Skeletal muscle tissue (tissue), 4 donors: ENCODE results near the gene MAPK14. TPM values are rescaled to one million over a fixed set of nuclear protein-coding genes. Genes with fewer than 3 reads are reported as not detected.

ENCODE experiments used
- H3K27ac ChIP-seq: one replicate; pipeline ENCODE4 v1.7.0; 2013; ENCODE audit warnings: mild to moderate bottlenecking, low read depth, low read length, inconsistent platforms
- H3K27me3 ChIP-seq, 3 donors: one replicate each; pipeline ENCODE4 v1.7.0; 2013; ENCODE audit warnings: low read length in 3 of 3; ENCODE audit not compliant: control insufficient read depth in 3 of 3, insufficient read depth in 3 of 3
- H3K36me3 ChIP-seq, 3 donors: one replicate each; pipeline ENCODE4 v1.7.0; 2013; ENCODE audit warnings: low read length in 3 of 3; ENCODE audit not compliant: control insufficient read depth in 3 of 3, insufficient read depth in 3 of 3
- H3K4me1 ChIP-seq, 3 donors: one replicate each; pipeline ENCODE4 v1.7.0; 2013; ENCODE audit warnings: low read length in 3 of 3, mild to moderate bottlenecking in 3 of 3; ENCODE audit not compliant: control insufficient read depth in 3 of 3, insufficient read depth in 3 of 3
- H3K4me3 ChIP-seq, 3 donors: one replicate each; pipeline ENCODE4 v1.7.0; 2013; ENCODE audit warnings: low read length in 3 of 3
- H3K9ac ChIP-seq, 3 donors: one replicate each; pipeline ENCODE4 v1.7.0; 2013; ENCODE audit warnings: low read length in 3 of 3, mild to moderate bottlenecking in 3 of 3, moderate library complexity in 2 of 3, low read depth in 1 of 3
- H3K9me3 ChIP-seq, 3 donors: one replicate each; pipeline ENCODE4 v1.7.0; 2013; ENCODE audit warnings: low read length in 3 of 3; ENCODE audit not compliant: control insufficient read depth in 3 of 3
- total RNA-seq: library from RNA; depleted of rRNA; stranded (reverse); fragments of >200 nt; gene quantifications from one replicate; pipeline ENCODE4 v1.2.3, GENCODE V29; 2014
- donor health status: Osteomylitis.

The MAPK14 gene
- total RNA-seq, 1 donor from 2014 or later = 38.1 TPM

- H3K27me3 ChIP-seq = no peaks in the 10 kb centered on the region
- peak overlapping the region in 1 of 3 donors; percentile 23 for H3K9ac ChIP-seq
- peaks cover 4 to 7% (median 4%) of the 10 kb centered on the region in 3 donors for H3K4me1 ChIP-seq
- H3K4me3 ChIP-seq = no peak overlapping the region
- no peaks in the 10 kb centered on the region for H3K9me3 ChIP-seq
- H3K36me3 ChIP-seq = peaks cover 25 to 41% (median 32%) of the 10 kb centered on the region in 3 donors
- no peak overlapping the region for H3K27ac ChIP-seq
Measured at GRCh38 chr6:36109092-36109491, 81.5 kb downstream of the MAPK14 start.

DNA sequence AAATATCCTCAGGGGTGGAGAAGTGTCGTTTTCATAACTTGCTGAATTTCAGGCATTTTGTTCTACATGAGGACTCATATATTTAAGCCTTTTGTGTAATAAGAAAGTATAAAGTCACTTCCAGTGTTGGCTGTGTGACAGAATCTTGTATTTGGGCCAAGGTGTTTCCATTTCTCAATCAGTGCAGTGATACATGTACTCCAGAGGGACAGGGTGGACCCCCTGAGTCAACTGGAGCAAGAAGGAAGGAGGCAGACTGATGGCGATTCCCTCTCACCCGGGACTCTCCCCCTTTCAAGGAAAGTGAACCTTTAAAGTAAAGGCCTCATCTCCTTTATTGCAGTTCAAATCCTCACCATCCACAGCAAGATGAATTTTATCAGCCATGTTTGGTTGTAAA is 82.4 kb downstream of the MAPK14 start:
- H3K9ac ChIP-seq = no peak overlapping the region
- H3K4me1 ChIP-seq = peaks cover 6 to 10% (median 8%) of the 10 kb centered on the region in 3 donors
- H3K4me3 ChIP-seq = no peak overlapping the region
- H3K27me3 ChIP-seq = no peaks in the 10 kb centered on the region
- H3K36me3 ChIP-seq = peaks cover 20 to 40% (median 27%) of the 10 kb centered on the region in 3 donors
- H3K27ac ChIP-seq = no peak overlapping the region
- no peaks in the 10 kb centered on the region for H3K9me3 ChIP-seq

DNA sequence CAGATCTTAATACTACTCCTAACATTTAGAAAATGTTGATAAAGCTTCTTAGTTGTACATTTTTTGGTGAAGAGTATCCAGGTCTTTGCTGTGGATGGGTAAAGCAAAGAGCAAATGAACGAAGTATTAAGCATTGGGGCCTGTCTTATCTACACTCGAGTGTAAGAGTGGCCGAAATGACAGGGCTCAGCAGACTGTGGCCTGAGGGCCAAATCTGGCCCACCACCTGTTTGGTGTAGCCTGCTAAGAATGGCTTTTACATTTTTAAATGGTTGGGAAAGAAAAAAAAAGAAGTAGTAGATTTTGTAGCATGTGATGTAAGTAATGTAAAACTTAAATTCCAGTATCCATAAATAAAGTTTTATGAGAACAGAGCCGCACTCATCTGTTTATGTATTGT is 83.3 kb downstream of the MAPK14 start:
- no peak overlapping the region for H3K9ac ChIP-seq
- H3K9me3 ChIP-seq = no peaks in the 10 kb centered on the region
- H3K4me3 ChIP-seq = no peak overlapping the region
- no peak overlapping the region for H3K27ac ChIP-seq
- H3K4me1 ChIP-seq = peaks cover 6 to 11% (median 10%) of the 10 kb centered on the region in 3 donors
- H3K36me3 ChIP-seq = peaks cover 19 to 34% (median 27%) of the 10 kb centered on the region in 3 donors
- H3K27me3 ChIP-seq = no peaks in the 10 kb centered on the region

DNA sequence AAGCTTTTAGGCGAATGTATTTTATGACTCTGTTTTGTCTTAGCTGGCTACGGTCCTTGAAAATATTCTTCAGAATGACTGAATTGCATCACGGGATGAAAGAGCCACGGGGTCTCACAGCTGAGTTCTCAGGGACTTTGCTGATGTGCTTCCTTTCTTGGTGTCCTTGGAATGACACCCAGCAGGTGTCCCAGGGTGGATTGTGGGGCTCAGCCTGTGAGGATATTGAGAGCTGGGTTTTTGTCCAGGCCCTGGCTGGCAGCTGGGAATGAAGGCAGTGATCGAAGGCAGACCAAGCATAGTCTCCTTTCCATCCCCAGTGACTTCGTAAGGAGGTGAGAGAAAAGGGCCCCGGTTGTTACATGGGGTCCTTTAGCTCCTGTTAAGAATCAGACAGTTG is 83.9 kb downstream of the MAPK14 start:
- Histone ChIP-seq H3K4me1 (peaks cover 6 to 11% (median 10%) of the 10 kb centered on the region in 3 donors), H3K9me3 (no peaks in the 10 kb centered on the region), H3K9ac (no peak overlapping the region), H3K36me3 (peaks cover 18 to 36% (median 27%) of the 10 kb centered on the region in 3 donors), H3K4me3 (no peak overlapping the region), H3K27me3 (no peaks in the 10 kb centered on the region), H3K27ac (no peak overlapping the region)

- H3K9me3 ChIP-seq = no peaks in the 10 kb centered on the region
- no peak overlapping the region for H3K4me3 ChIP-seq
- H3K27ac ChIP-seq = no peak overlapping the region
- H3K36me3 ChIP-seq = peaks cover 11 to 33% (median 24%) of the 10 kb centered on the region in 3 donors
- H3K4me1 ChIP-seq = peaks cover 6 to 11% (median 10%) of the 10 kb centered on the region in 3 donors
- no peak overlapping the region for H3K9ac ChIP-seq
- no peaks in the 10 kb centered on the region for H3K27me3 ChIP-seq
Measured at GRCh38 chr6:36113049-36113448, 85.4 kb downstream of the MAPK14 start.

- Histone ChIP-seq H3K4me1 (peaks cover 11 to 17% (median 11%) of the 10 kb centered on the region in 3 donors), H3K4me3 (no peak overlapping the region), H3K9ac (no peak overlapping the region), H3K36me3 (peaks cover 5 to 26% (median 18%) of the 10 kb centered on the region in 3 donors), H3K27me3 (no peaks in the 10 kb centered on the region), H3K27ac (no peak overlapping the region), H3K9me3 (no peaks in the 10 kb centered on the region)
Measured at GRCh38 chr6:36113703-36114102, 86.1 kb downstream of the MAPK14 start.

DNA sequence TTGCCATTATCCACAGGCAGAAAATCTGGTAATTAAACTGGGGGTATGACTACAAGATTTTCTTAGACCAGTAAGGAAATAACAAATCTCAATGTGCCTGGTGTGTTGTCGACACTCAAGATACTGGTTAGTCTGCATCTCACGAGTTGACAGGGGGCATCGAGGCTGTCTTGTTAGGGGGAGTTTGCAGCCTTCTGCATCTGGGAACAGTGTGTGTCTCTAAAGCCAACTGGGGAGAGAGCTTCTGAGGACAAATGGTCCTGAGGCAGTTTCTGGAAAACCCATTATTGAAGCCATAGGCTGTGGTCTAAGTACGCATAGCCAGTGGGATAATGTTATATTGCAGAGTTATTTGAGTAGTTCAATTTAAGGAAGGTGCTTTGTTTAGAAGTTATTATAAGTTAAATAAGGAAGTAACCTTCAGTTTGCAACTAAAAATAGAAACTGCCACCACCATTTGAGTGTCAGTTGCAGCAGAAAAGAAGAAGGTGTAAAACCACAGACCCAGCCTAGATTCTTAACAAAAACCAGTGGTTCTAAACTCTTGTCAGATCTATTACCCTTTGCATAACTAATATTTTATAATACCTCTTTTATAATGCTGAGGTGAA is 87.3 kb downstream of the MAPK14 start:
- H3K27ac ChIP-seq = no peak overlapping the region
- H3K4me3 ChIP-seq = no peak overlapping the region
- H3K9ac ChIP-seq = no peak overlapping the region
- H3K36me3 ChIP-seq = peaks cover 3 to 19% (median 10%) of the 10 kb centered on the region in 3 donors
- H3K4me1 ChIP-seq = peaks cover 11 to 18% (median 11%) of the 10 kb centered on the region in 3 donors
- H3K9me3 ChIP-seq = no peaks in the 10 kb centered on the region
- no peaks in the 10 kb centered on the region for H3K27me3 ChIP-seq

GRCh38 chr6:36115412-36115811 is 87.8 kb downstream of the MAPK14 start:
- Histone ChIP-seq H3K9ac (no peak overlapping the region), H3K4me1 (peaks cover 11 to 18% (median 11%) of the 10 kb centered on the region in 3 donors), H3K27ac (no peak overlapping the region)

GRCh38 chr6:36116066-36116864 is 88.7 kb downstream of the MAPK14 start:
- no peak overlapping the region for H3K4me3 ChIP-seq
- peaks cover 16 to 26% (median 16%) of the 10 kb centered on the region in 3 donors for H3K4me1 ChIP-seq

More at GRCh38 chr6:36115412-36115811, 87.8 kb downstream of the MAPK14 start:
- peaks cover under 1 to 19% (median 6%) of the 10 kb centered on the region in 3 donors for H3K36me3 ChIP-seq
- H3K27me3 ChIP-seq = no peaks in the 10 kb centered on the region
- no peaks in the 10 kb centered on the region for H3K9me3 ChIP-seq
- H3K4me3 ChIP-seq = no peak overlapping the region

DNA sequence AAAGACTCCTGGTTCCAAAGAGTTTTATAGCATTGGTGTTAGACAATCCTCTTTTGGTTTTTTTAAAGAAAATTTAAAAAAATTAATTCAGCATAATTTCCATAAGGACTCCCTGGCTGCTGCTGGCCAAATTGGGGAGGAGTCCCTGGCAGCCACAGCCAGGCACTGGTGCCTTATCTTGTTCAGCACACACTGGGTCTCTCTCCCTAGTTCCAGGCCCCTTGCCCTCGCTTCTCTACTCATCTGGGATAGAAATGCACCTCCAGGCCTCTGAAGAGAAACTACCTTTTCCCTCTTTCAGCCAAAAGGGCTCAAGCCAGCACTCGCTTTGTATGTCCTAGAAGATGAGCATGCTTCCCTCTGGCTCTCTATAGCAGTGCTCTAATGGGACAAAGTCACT is 89.3 kb downstream of the MAPK14 start:
- H3K9me3 ChIP-seq = no peaks in the 10 kb centered on the region
- peaks cover 0 to 7% (median 5%) of the 10 kb centered on the region in 3 donors for H3K36me3 ChIP-seq
- H3K27ac ChIP-seq = no peak overlapping the region
- H3K4me3 ChIP-seq = no peak overlapping the region
- no peak overlapping the region for H3K9ac ChIP-seq
- H3K4me1 ChIP-seq = peaks cover 17 to 29% (median 18%) of the 10 kb centered on the region in 3 donors
- H3K27me3 ChIP-seq = no peaks in the 10 kb centered on the region

More at GRCh38 chr6:36116066-36116864, 88.7 kb downstream of the MAPK14 start:
- no peaks in the 10 kb centered on the region for H3K27me3 ChIP-seq
- H3K36me3 ChIP-seq = peaks cover 0 to 12% (median 5%) of the 10 kb centered on the region in 3 donors
- no peak overlapping the region for H3K9ac ChIP-seq
- no peaks in the 10 kb centered on the region for H3K9me3 ChIP-seq
- no peak overlapping the region for H3K27ac ChIP-seq
